Measurements from ENCODE around the gene SRD5A2.

DNA sequence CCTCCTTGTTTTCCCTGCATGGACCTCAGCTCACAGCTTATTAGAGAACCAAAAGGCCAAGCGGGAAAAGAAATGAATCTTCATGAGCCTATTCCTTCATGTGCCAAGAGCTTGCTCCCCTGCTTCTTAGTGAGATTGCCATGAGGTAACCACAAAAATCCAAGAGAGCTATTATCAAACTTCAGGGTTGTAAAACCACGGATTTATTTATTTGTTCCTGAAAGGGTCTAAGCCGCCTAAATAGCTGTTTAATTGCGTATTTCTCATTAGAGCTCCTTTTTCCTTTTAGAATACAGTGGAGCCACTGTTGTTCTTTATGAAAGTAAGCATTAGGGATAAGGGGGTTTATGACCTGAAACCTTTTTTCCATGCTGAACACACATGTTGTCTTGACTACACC, 58.0 kb downstream of the SRD5A2 start:
- TF ChIP-seq CTCF (IDR thresholded peaks at IDR 0.05) (no peak), EZH2phosphoT487 (IDR thresholded peaks at IDR 0.05) (no peak)

All from neural progenitor cell (in vitro differentiated cells).